Measurements from ENCODE around the gene PPIE.
"Not testable (repeated sequence)": the region's sequence is repeated elsewhere in the genome, so short reads cannot be mapped to it uniquely, and the experiment has no call there.

Gene PPIE

DNA sequence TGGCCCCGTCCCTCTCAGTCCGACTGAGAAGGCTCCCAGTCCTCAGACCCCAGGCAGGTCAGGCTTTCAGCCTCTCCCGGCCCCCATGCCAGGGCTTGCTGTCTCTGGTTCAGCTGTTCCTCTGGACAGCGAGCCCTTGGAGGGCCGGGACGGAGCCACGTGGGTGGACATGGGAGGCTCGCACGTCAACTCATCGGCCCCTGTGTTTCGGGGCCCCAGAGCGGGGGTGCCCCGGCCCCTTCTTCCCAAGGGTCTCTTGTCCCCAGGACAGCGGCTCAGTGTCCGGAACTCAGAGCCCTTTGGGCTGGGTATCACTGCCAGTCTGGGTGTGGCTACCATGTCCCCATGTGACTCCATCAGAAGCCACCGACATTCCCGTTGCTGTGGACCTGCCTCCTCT is 39.2 kb downstream of the PPIE start:
- DNase-seq (ENCODE audit: low read depth in 2 of 2) = not testable (repeated sequence)

- not testable (repeated sequence) for DNase-seq (ENCODE audit: low read depth in 2 of 2)
These were observed 39.9 kb downstream of the PPIE start for GRCh38 chr1:39778463-39779099.

DNA sequence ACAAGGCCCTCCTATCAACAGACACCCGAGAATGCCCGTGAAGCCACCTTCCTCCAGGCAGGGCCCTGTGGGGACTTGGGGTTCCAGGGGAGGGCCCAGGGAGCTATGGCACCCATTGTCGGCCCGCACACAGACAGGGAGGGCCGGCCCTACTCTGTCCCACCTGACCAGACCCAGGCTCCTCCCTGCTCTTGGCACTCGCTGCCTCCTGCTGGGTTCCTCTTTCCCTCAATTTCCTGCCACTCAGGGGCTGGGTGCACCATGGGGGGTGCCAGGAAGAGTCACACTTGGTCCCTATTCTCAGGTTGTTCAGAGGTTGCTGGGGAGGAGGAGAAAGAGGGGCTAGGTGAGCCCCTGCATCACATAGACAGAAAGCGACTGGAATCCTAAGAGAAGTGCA is 40.5 kb downstream of the PPIE start:
- no peak for DNase-seq (ENCODE audit: low read depth in 2 of 2)

DNA sequence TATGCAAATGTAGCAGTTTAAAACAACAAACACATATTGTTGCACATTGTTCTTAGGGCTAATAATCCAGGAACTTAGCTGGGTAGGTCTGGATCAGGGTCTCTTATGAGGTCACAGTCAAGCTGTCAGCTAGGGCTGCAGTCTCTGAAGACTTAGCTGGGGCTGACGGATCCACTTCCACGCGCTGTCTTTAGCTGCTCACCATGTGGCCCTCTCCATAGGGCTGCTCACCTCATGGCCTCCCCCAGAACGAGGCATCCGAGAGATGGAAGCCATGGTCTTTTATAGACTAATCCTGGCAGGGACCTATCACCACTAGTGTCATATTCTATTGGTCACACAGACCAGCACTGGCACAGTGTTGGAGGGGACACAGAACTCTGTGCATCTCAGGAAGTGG is 41.1 kb downstream of the PPIE start:
- no peak for DNase-seq (ENCODE audit: low read depth in 2 of 2)

- no peak for DNase-seq (ENCODE audit: low read depth in 2 of 2)
These were observed 42.6 kb downstream of the PPIE start for GRCh38 chr1:39781349-39781715.

- no peak for DNase-seq (ENCODE audit: low read depth in 2 of 2)
These were observed 43.4 kb downstream of the PPIE start for GRCh38 chr1:39782103-39782502.

- not testable (repeated sequence) for DNase-seq (ENCODE audit: low read depth in 2 of 2)
These were observed 44.0 kb downstream of the PPIE start for GRCh38 chr1:39782685-39783084.

DNA sequence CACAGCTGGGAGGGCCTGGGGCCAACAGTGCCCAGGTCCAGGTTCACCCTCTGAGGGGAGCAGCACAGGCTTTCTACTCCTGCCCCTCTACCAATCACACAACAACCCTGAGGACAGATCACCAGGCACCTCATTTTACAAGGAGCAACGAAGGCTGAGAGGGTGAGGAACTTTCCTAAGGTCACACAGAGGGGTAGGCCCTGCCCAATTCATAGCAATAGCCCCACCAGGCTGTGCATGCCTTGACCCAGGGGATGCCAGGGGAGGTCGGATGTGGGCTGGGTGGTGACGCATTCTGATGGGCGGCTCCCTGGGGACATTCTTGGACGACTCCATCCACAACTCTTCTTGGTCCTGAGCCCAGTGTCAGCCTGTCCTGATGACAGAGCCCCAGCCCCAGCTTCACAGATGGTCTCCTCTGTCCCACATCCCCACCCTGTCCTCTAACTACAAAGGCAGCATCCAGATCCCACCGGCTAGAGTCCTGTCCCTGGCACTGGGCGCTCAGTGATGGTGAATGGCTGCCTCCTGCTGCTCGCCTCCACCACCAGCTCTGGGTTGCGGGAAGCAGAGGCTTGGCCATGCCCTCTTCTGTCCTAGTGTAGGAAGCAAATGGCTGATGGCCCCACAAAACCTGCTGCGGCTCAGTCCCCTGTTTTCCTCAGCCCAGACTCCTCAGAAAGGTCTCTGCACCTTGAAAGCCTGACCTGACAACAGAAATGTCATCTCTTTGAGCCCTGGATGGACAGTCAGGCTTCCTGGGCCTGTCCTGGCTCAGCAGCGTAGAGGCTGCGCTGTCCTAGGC is 47.8 kb downstream of the PPIE start:
- not testable (repeated sequence) for DNase-seq (ENCODE audit: low read depth in 2 of 2)

GRCh38 chr1:39787108-39787375 is 48.4 kb downstream of the PPIE start:
- not testable (repeated sequence) for DNase-seq (ENCODE audit: low read depth in 2 of 2)

- DNase-seq (ENCODE audit: low read depth in 2 of 2) = no peak
These were observed 48.8 kb downstream of the PPIE start for GRCh38 chr1:39787468-39787867.

DNA sequence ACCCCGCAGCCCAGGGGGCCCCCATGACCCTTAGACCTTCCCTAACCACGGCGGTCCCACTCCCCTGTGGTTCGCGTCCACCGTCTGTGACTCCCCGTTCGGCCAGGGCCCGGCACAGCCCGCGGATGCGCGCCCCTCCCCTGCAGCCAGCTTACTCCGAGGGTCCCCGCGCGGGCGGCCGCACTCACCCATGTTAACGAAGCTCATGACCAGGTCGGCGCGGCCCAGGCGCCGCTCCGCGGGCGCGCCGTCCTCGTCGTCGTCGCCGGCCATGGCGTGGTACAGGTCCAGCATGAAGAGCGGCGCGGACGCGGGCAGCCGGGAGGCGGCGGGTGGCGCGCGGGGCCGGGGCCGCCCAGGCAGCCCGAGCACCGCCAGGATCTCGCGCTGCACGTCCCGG is 49.3 kb downstream of the PPIE start:
- not testable (repeated sequence) for DNase-seq (ENCODE audit: low read depth in 2 of 2)

DNA sequence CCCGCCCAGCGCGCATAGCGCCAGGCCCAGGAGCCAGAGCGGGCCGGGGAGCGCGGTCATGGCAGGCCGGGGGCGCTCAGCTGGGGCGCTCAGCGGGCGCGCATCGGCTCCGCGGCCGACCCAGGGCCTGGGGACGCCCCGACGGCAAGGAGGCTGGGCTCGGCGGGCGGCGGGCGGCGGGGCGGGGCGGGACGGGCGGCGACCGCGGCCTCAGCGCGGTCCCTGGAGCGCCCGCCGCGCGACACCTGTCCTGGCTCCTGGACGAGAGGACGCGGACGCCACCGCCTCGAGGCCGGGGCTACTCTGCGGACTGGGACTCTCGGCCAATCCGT is 49.7 kb downstream of the PPIE start:
- DNase-seq (ENCODE audit: low read depth in 2 of 2) = no peak

GRCh38 chr1:39788758-39789570 is 50.3 kb downstream of the PPIE start, which contains the start of gene BMP8B:
Gene BMP8B (minus strand): TSS chr1:39788865. CDS start chr1:39788485, 380 bp downstream.
- peak; percentile 4 to 38 for DNase-seq (ENCODE audit: low read depth in 2 of 2)

- no peak for DNase-seq (ENCODE audit: low read depth in 2 of 2)
These were observed 51.0 kb downstream of the PPIE start for GRCh38 chr1:39789571-39790110.

GRCh38 chr1:39791838-39792237 is 53.2 kb downstream of the PPIE start:
- DNase-seq (ENCODE audit: low read depth in 2 of 2) = no peak

DNA sequence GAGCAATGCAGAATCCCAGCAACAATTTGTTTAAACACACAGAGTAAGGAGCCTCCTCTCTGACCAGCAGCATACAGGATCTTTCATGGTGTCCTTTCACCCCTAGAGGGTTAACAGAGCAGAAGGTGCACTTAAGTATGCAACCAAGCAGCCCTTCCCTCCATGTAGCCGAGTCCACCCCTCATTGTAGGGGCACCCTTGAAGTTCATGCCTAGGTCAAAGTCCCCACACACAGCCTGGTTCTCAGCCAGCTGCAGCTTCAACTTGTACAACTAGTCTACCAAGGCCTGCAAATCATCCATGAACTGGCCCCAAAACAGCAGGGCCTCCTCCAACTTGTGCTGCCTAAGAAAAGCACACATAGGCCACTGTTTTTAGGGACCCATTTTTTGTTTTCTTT is 57.0 kb downstream of the PPIE start:
- no peak for DNase-seq (ENCODE audit: low read depth in 2 of 2)

DNA sequence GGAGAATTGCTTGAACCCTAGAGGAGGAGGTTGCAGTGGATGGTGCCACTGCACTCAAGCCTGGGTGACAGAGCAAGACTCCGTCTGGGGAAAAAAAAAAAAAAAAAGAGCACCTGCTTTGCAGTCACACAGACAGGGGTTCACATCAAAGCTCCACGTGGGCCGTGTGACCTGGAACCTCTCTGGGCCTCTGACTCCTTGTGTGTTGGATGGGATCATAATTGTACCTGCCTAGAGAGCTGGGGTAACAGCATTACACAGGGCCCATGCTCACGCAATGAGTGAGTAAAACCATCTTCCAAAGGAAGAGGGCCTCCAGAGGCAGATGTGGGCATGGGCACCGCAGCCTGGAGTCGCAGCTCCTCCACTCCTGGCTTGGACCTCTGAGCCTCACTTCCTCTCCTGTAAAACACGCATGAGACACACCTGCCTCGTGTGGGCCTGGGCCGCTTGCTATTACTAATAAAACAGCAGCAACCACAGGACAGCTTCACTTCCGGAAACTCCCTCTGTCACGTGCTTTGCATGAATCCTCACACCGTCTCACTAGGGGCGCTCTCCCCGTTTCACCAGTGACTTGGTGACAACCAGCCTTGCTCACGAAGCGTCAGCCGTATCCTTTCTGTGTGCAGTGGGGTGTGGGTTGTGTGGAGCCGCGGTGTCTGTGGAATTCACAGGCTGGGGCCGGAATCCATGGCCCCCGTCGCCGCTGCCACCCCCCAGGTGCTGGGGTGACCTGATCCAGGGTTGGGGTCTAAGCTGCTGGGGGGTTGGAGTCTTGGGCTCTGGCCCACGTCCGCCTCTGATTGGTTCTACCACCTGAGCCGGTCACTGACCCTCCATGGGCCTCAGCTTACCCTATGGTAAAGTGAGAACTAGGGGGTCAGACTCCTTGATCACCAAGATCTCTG is 60.4 kb downstream of the PPIE start:
- DNase-seq (ENCODE audit: low read depth in 2 of 2) = peak; percentile 69 to 88

- DNase-seq (ENCODE audit: low read depth in 2 of 2) = peak; percentile 32 to 35
These were observed 61.2 kb downstream of the PPIE start for GRCh38 chr1:39799770-39800470.

DNA sequence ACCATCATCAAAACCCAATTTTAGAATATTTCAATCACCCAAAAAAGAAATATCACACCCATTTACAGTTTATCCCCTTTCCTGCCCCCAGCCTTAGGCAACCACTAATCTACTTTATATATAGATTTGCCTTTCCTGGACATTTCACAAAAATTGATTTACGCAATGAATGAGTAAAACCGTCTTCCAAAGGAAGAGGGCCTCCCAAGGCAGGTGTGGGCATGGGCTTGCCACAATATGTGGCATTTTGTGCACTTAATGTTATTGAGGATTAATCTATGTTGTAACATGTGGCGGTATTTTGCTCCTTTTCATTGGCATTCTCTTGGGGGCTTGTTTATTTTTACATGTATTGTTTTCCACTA is 61.8 kb downstream of the PPIE start:
- no peak for DNase-seq (ENCODE audit: low read depth in 2 of 2)

- no peak for DNase-seq (ENCODE audit: low read depth in 2 of 2)
These were observed 64.0 kb downstream of the PPIE start for GRCh38 chr1:39802496-39803260.
